Gastroesophageal sphincter (tissue), 4 donors: Measurements from ENCODE around the gene TPRN. TPM values are rescaled to one million over a fixed set of nuclear protein-coding genes. Genes with fewer than 3 reads are reported as not detected.
A peak's percentile ranks its signal among the peaks of the same experiment; 100 is the strongest.
"Not testable (repeated sequence)": the region's sequence is repeated elsewhere in the genome, so short reads cannot be mapped to it uniquely, and the experiment has no call there.

ENCODE experiments used
- ATAC-seq: fragments of 150-250 bp; one replicate; pipeline ENCODE4 v1.9.1; 2016; ENCODE audit warnings: mild to moderate bottlenecking, moderate library complexity
- H3K27ac ChIP-seq, 4 donors: fragments of 200-600 bp; sonication (generic) in 3 of 4; 1 replicate in 3 of 4; 2 replicates in 1 of 4; pipeline ENCODE4 v1.5.1; 2016 to 2019
- H3K27me3 ChIP-seq: fragments of 200-600 bp; sonication (generic); one replicate; pipeline ENCODE4 v1.5.1; 2019
- H3K36me3 ChIP-seq, 2 donors: fragments of 200-600 bp; sonication (generic); one replicate each; pipeline ENCODE4 v1.5.1; 2019; ENCODE audit warnings: control low read depth in 1 of 2
- H3K4me1 ChIP-seq, 3 donors: fragments of 200-600 bp; sonication (generic); 1 replicate in 2 of 3; 2 replicates in 1 of 3; pipeline ENCODE4 v1.5.1; 2016 to 2019; ENCODE audit warnings: control low read depth in 2 of 3
- H3K4me3 ChIP-seq, 2 donors: fragments of 200-600 bp; sonication (generic); one replicate each; pipeline ENCODE4 v1.5.1; 2019; ENCODE audit warnings: mild to moderate bottlenecking in 1 of 2, moderate library complexity in 1 of 2
- H3K9me3 ChIP-seq, 3 donors: fragments of 200-600 bp; sonication (generic); one replicate each; pipeline ENCODE4 v1.5.1; 2017 to 2019; ENCODE audit warnings: control low read depth in 2 of 3
- EP300 ChIP-seq: sonication (generic); formaldehyde crosslinking; IDR thresholded peaks from one replicate; pipeline ENCODE4 v1.6.1; 2017; ENCODE audit warnings: antibody characterized with exemption, mild to moderate bottlenecking
- POLR2A ChIP-seq, 2 donors: fragments of 450-650 bp; IDR thresholded peaks; one replicate each; pipeline ENCODE4 v1.6.1; 2017; ENCODE audit warnings: antibody characterized with exemption in 2 of 2, mild to moderate bottlenecking in 2 of 2, moderate library complexity in 1 of 2
- POLR2AphosphoS5 ChIP-seq: sonication (generic); formaldehyde crosslinking; IDR thresholded peaks from one replicate; pipeline ENCODE4 v1.6.1; 2017; ENCODE audit warnings: antibody characterized with exemption
- WGBS, 2 donors: methylation state at CpG; one replicate each; pipeline ENCODE4 v1.1.5; 2018; ENCODE audit warnings: low coverage in 1 of 2; 5-methylcytosine and 5-hydroxymethylcytosine counted together
- total RNA-seq, 4 donors: library from RNA; depleted of rRNA; stranded (reverse); fragments of >200 nt; gene quantifications; one replicate each; pipeline ENCODE4 v1.1.0, GENCODE V29; 2016
- TF ChIP-seq, protein P1 (sequence below), 4 experiments: fragments of 200-600 bp in 2 of 4; fragments of 450-650 bp in 2 of 4; sonication (generic) in 1 of 4; IDR thresholded peaks; one replicate each; pipeline ENCODE4 v1.5.1; 2017 to 2019; ENCODE audit warnings: antibody characterized with exemption in 4 of 4, mild to moderate bottlenecking in 2 of 4, moderate library complexity in 2 of 4

The TPRN gene
- total RNA-seq, 4 donors from 2014 or later: 3.6 to 11.6 (median 6.1) TPM

DNA sequence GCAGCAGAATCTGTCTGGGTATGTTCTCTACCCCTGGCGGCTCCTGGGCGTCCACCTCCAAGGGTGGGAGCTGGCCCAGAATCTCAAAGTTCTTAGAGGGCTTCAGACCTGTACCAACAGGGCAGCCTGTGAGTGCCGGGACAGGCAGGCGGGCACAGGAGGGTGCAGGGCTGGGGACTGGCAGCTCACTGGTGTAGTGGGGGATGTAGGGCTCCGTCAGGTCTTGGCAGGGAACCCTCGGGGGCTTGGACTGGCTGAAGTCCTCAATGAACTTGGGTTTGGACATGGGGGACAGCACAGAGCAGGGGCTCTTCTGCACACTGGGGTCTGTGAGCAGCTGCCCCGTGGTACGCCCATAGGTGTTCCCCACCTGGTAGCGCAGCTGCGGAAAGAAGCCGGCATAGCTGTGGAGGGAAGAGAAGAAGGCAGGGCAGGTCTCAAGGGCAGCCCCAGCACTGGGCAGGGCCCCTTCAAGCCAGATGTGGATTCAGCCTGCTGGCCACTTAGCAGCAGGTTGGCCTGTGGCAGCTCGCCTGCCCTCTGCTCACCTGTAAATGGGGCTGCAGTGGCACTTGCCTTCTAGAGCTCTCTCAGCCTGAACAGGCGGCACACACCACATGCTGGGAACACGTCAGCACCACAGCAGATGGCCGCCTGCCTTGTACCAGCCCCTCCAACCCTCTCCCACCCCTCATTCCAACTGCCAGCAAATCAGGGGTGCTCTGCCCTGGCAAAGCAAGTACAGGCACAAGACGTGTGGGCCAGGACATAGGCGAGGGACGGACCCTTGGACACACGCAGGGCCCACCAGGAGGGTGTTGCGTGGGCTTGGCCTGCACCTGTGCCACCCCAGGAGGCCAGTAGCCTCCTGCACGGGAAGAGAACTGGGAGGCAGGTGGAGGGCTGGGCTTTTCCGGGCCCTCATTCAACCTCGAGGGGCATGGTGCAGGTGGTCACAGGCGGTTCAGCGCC is 45.2 kb upstream of the TPRN start:
- no peaks in the 10 kb centered on the region for H3K9me3 ChIP-seq
- H3K4me1 ChIP-seq: peaks cover 0 to 35% (median 18%) of the 10 kb centered on the region in 3 donors
- H3K27me3 ChIP-seq: peaks cover under 1% of the 10 kb centered on the region
- peaks cover 0 to 22% of the 10 kb centered on the region in 2 donors for H3K36me3 ChIP-seq
- H3K4me3 ChIP-seq: no peak overlapping the region
- TF ChIP-seq POLR2A (IDR thresholded peaks at IDR 0.05) (no peak), POLR2AphosphoS5 (no peak), EP300 (no peak)
- TF ChIP-seq, protein P1, sequence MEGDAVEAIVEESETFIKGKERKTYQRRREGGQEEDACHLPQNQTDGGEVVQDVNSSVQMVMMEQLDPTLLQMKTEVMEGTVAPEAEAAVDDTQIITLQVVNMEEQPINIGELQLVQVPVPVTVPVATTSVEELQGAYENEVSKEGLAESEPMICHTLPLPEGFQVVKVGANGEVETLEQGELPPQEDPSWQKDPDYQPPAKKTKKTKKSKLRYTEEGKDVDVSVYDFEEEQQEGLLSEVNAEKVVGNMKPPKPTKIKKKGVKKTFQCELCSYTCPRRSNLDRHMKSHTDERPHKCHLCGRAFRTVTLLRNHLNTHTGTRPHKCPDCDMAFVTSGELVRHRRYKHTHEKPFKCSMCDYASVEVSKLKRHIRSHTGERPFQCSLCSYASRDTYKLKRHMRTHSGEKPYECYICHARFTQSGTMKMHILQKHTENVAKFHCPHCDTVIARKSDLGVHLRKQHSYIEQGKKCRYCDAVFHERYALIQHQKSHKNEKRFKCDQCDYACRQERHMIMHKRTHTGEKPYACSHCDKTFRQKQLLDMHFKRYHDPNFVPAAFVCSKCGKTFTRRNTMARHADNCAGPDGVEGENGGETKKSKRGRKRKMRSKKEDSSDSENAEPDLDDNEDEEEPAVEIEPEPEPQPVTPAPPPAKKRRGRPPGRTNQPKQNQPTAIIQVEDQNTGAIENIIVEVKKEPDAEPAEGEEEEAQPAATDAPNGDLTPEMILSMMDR (IDR thresholded peaks at IDR 0.05): no peak
- no peak for ATAC-seq
- WGBS, 2 donors: 76 to 88% methylated on average over 4 of the region's 25 CpGs
- no peak overlapping the region for H3K27ac ChIP-seq

DNA sequence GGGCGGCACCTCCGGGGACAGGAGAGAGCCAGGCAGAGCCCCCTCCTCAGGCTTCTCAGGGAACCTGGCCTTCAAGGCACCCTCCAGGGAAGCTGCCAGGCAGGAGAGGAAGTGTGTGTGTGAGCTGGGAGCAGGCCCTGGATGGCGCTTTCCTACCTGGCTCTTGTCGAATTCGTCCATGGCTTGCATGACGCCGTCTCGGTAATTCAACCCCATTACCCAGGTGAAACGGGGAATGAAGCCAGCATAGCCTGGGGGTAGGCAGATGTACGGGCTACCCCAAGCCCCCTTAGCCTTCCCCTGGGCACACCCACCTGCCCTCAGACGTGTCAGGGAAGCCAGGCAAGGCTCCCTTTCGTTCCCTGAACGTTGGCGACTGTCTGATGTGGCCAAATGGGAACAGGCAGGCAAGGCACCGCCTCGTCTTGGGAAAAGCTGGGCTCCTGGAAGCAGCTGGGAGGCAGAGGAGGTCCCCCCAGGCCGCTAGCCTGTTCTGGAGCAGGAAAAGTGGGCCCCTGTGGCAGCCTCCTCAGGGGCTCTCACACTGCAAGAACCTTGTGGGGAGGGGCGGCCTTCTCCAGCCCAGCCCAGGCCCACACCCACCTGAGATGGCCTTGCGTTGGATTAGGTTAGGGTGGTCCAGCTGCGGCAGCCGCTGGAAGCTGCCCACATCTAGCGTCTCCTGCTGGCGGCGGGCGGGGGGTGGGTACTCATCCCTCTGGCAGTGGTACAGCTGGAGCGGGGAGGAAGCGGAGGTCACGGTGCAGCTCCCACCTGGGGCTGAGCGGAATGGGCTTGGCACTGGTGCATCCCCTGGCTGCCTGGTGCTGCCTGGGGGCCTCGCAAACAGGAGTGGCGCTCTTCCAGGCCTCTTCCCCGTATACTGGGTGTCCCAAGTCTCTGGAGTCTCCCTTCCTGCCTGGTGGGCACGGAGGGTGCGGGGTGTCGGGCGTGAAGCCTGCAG is 44.2 kb upstream of the TPRN start:
- Histone ChIP-seq H3K27me3 (no peaks in the 10 kb centered on the region), H3K27ac (peak overlapping the region in 1 of 4 donors; percentile 99), H3K4me3 (no peak overlapping the region), H3K36me3 (peaks cover 0 to 22% of the 10 kb centered on the region in 2 donors), H3K4me1 (peaks cover 0 to 43% (median 18%) of the 10 kb centered on the region in 3 donors), H3K9me3 (no peaks in the 10 kb centered on the region)
- ATAC-seq: no peak
- no peak for TF ChIP-seq EP300
- TF ChIP-seq, protein P1 (IDR thresholded peaks at IDR 0.05): no peak
- no peak for TF ChIP-seq POLR2A (IDR thresholded peaks at IDR 0.05)
- no peak for TF ChIP-seq POLR2AphosphoS5
- WGBS, 2 donors: 72 to 100% methylated on average over 4 to 6 of the region's 36 CpGs

DNA sequence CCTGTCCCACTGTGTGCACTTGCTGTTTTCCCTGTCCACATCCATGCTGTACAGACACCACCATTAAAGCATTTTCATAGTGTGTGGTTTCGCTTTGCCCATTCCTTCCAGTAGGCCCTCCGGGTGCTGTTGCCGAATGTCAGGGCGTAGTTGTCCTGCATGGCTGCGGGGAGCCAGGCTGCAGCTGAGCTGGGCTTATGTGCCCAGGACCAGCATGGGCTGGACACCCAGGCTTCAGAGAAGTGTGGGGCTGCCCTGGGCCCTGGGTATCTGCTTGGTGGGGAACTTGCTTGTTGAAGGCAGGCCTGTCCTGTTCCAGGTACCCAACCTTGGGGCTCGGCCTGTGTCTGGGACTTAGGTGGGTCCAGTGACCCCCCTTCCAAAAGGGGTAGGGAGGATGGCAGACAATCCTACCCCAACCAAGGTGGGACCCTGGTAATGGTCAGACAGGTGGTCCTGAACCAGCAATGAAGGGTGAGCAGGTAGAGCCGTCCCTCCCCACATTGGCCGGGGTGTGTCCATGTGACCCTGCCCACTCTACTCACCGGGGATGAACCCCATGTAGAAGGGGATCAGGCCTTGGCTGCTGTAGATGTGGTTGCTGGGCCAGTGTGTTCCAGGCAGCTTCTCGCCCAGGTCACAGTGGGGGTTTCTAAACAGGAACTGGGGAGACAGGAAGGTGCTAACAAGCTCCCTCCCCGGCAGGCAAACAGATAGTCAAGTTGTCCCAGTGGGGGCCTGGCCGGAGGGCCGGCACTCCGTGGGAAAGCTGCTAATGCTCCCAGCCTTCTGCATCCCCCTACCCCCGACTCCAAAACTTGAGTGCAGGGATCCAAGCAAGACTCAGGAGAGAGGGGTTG is 43.3 kb upstream of the TPRN start:
- Histone ChIP-seq H3K4me1 (peaks cover 0 to 52% (median 27%) of the 10 kb centered on the region in 3 donors), H3K9me3 (no peaks in the 10 kb centered on the region), H3K27me3 (no peaks in the 10 kb centered on the region), H3K36me3 (peaks cover 0 to 22% of the 10 kb centered on the region in 2 donors), H3K4me3 (no peak overlapping the region), H3K27ac (peak overlapping the region in 3 of 4 donors; percentile 4 to 99 (median 19))
- no peak for ATAC-seq
- WGBS, 2 donors: 68% methylated on average over 3 of the region's 15 CpGs; no CpG with 5 or more reads in 1 of the 2 donors
- TF ChIP-seq, protein P1 (IDR thresholded peaks at IDR 0.05): no peak
- TF ChIP-seq POLR2A (IDR thresholded peaks at IDR 0.05): peak in 1 of 2 donors; percentile 4

DNA sequence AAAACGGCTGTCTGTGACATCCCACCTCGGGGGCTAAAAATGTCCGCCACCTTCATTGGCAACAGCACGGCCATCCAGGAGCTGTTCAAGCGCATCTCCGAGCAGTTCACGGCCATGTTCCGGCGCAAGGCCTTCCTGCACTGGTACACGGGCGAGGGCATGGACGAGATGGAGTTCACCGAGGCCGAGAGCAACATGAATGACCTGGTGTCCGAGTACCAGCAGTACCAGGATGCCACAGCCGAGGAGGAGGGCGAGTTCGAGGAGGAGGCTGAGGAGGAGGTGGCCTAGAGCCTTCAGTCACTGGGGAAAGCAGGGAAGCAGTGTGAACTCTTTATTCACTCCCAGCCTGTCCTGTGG is 42.7 kb upstream of the TPRN start:
- not testable (repeated sequence) for H3K4me3 ChIP-seq, ATAC-seq, H3K9me3 ChIP-seq, H3K27me3 ChIP-seq
- Histone ChIP-seq H3K4me1 (peaks cover 0 to 58% (median 33%) of the 10 kb centered on the region in 3 donors), H3K27ac (peak overlapping the region in 3 of 4 donors; percentile 4 to 99 (median 99)), H3K36me3 (peaks cover 0 to 22% of the 10 kb centered on the region in 2 donors)
- WGBS, 2 donors: 84% methylated on average over 3 of the region's 18 CpGs; no CpG with 5 or more reads in 1 of the 2 donors
